Activated CD8-positive, alpha-beta memory T cell treated with anti-CD3 and anti-CD28 coated beads for 48 hours (primary cell): ENCODE measurements around the gene CCDC200.
"Not testable (repeated sequence)": the region's sequence is repeated elsewhere in the genome, so short reads cannot be mapped to it uniquely, and the experiment has no call there.

Experiments used
- DNase-seq, 3 experiments: peaks; one replicate each; pipeline ENCODE4 v3.0.0-alpha.2; 2020; ENCODE audit warnings: low read depth in 2 of 3, low spot score in 2 of 3

CCDC200 gene

GRCh38 chr17:43228020-43228782 lies at the start of gene CCDC200:
TSS of gene CCDC200 (minus strand) at chr17:43228623. CDS start at chr17:43228554, 69 bp downstream.
- not testable (repeated sequence) for DNase-seq

- DNase-seq = not testable (repeated sequence)
Observed at GRCh38 chr17:43272914-43273313, 44.5 kb upstream of the CCDC200 start.

- peak in 1 of 3 experiments; percentile 0 for DNase-seq
Observed at GRCh38 chr17:43272483-43272882, 44.1 kb upstream of the CCDC200 start.

- not testable (repeated sequence) for DNase-seq
Observed at GRCh38 chr17:43270552-43271504, 42.4 kb upstream of the CCDC200 start.

GRCh38 chr17:43246456-43246855 lies 18.0 kb upstream of the CCDC200 start:
- DNase-seq = not testable (repeated sequence)

GRCh38 chr17:43240596-43241352 lies 12.4 kb upstream of the CCDC200 start:
- DNase-seq = not testable (repeated sequence)

GRCh38 chr17:43239597-43239996 lies 11.2 kb upstream of the CCDC200 start:
- not testable (repeated sequence) for DNase-seq

GRCh38 chr17:43233877-43234276 lies 5.5 kb upstream of the CCDC200 start, which contains the start of gene RNU2-1:
TSS of gene RNU2-1 (minus strand) at chr17:43233977.
- DNase-seq = not testable (repeated sequence)

- not testable (repeated sequence) for DNase-seq
Observed at GRCh38 chr17:43233263-43233662, 4.8 kb upstream of the CCDC200 start.

- DNase-seq = not testable (repeated sequence)
Observed at GRCh38 chr17:43232021-43232699, 3.7 kb upstream of the CCDC200 start.

- DNase-seq = not testable (repeated sequence)
Observed at GRCh38 chr17:43231205-43232020, 3.0 kb upstream of the CCDC200 start.

- DNase-seq = no peak
Observed at GRCh38 chr17:43226393-43226792, 2.0 kb downstream of the CCDC200 start.

- no peak for DNase-seq
Observed at GRCh38 chr17:43224146-43224705, 4.2 kb downstream of the CCDC200 start.

GRCh38 chr17:43220511-43221125 lies 7.8 kb downstream of the CCDC200 start:
- DNase-seq = no peak

GRCh38 chr17:43219746-43220380 lies 8.6 kb downstream of the CCDC200 start:
- no peak for DNase-seq

GRCh38 chr17:43219001-43219400 lies 9.4 kb downstream of the CCDC200 start:
- no peak for DNase-seq

- no peak for DNase-seq
Observed at GRCh38 chr17:43217614-43218087, 10.8 kb downstream of the CCDC200 start.
